ENCODE data around the gene EFNA2. TPM values are rescaled to one million over a fixed set of nuclear protein-coding genes. Genes with fewer than 3 reads are reported as not detected.
"Not testable (repeated sequence)": the region's sequence is repeated elsewhere in the genome, so short reads cannot be mapped to it uniquely, and the experiment has no call there.

EFNA2 gene
- total RNA-seq, 4 donors from 2014 or later = 30.5 to 112 (median 40.6) TPM

GRCh38 chr19:1300744-1301490, 15.2 kb downstream of the EFNA2 start:
- 84 to 86% methylated on average over 24 to 35 of the region's 35 CpGs for WGBS, 2 donors (ENCODE audit: low coverage in 1 of 2)
- Histone ChIP-seq H3K36me3 (no peaks in the 10 kb centered on the region), H3K27ac (no peak overlapping the region), H3K27me3 (no peaks in the 10 kb centered on the region), H3K4me1 (peaks cover 0 to 12% (median 9%) of the 10 kb centered on the region in 4 donors), H3K9me3 (no peaks in the 10 kb centered on the region), H3K4me3 (no peak overlapping the region)
- intact Hi-C loops (cut with DNase I; ENCODE audit: low total_unique reads) (no loop called here), in situ Hi-C loops (cut with MboI; ENCODE audit: low pct_ligation_motif_present in 1 of 4, low pct_unique_long_range_greater_than_20kb in 1 of 4, low sequenced_read_pairs in 3 of 4) (no loop called here)
- DNase-seq = no peak
- no peak for TF ChIP-seq POLR2A (IDR thresholded peaks at IDR 0.05)
- TF ChIP-seq, protein P1, sequence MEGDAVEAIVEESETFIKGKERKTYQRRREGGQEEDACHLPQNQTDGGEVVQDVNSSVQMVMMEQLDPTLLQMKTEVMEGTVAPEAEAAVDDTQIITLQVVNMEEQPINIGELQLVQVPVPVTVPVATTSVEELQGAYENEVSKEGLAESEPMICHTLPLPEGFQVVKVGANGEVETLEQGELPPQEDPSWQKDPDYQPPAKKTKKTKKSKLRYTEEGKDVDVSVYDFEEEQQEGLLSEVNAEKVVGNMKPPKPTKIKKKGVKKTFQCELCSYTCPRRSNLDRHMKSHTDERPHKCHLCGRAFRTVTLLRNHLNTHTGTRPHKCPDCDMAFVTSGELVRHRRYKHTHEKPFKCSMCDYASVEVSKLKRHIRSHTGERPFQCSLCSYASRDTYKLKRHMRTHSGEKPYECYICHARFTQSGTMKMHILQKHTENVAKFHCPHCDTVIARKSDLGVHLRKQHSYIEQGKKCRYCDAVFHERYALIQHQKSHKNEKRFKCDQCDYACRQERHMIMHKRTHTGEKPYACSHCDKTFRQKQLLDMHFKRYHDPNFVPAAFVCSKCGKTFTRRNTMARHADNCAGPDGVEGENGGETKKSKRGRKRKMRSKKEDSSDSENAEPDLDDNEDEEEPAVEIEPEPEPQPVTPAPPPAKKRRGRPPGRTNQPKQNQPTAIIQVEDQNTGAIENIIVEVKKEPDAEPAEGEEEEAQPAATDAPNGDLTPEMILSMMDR (IDR thresholded peaks at IDR 0.05) = no peak
- no peak for TF ChIP-seq POLR2AphosphoS5 (IDR thresholded peaks at IDR 0.05)
- no peak for TF ChIP-seq EP300 (IDR thresholded peaks at IDR 0.05; ENCODE audit: low read depth)

DNA sequence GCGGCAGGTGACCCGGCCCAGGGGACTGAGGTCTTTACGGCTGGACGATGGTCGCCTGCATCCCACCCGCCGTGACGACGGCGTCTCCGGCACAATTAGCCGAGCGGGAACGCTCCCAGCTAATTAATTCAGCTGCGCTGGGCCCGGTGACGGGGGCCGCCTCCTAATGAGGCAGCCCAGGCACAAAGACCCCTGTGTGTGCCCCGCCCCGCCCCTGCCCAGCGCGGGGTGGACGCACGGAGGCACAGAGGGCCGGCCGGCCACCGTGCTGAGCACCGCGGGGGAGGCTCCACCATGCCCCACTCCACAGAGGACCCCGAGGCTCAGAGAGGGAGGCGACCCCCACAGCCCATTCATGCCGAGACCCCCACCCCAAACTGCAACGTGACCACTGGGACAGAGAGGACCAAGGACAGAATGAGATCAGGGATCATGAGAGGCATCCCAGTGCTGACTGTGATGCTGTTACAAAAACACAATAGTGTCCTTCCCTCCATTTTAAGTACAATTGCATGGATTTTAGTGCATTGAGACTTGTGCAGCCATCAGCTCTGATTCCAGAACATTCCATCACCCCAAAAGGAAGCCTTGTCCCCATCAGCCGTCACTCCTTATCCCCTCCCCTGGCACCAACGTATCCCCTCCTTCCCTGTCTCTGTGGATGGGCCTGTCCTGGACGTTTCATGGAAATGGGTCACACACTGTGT, 17.0 kb downstream of the EFNA2 start:
- no peaks in the 10 kb centered on the region for H3K36me3 ChIP-seq
- 61 to 78% methylated on average over 3 to 25 of the region's 36 CpGs for WGBS, 2 donors (ENCODE audit: low coverage in 1 of 2)
- in situ Hi-C loops (cut with MboI; ENCODE audit: low pct_ligation_motif_present in 1 of 4, low pct_unique_long_range_greater_than_20kb in 1 of 4, low sequenced_read_pairs in 3 of 4) (no loop called here), intact Hi-C loops (cut with DNase I; ENCODE audit: low total_unique reads) (no loop called here)
- H3K27ac ChIP-seq = no peak overlapping the region
- H3K27me3 ChIP-seq = no peaks in the 10 kb centered on the region
- H3K4me3 ChIP-seq = no peak overlapping the region
- no peak for DNase-seq
- TF ChIP-seq POLR2A (IDR thresholded peaks at IDR 0.05) (no peak), POLR2AphosphoS5 (IDR thresholded peaks at IDR 0.05) (no peak)
- peaks cover 0 to 12% (median 9%) of the 10 kb centered on the region in 4 donors for H3K4me1 ChIP-seq
- H3K9me3 ChIP-seq = no peaks in the 10 kb centered on the region

DNA sequence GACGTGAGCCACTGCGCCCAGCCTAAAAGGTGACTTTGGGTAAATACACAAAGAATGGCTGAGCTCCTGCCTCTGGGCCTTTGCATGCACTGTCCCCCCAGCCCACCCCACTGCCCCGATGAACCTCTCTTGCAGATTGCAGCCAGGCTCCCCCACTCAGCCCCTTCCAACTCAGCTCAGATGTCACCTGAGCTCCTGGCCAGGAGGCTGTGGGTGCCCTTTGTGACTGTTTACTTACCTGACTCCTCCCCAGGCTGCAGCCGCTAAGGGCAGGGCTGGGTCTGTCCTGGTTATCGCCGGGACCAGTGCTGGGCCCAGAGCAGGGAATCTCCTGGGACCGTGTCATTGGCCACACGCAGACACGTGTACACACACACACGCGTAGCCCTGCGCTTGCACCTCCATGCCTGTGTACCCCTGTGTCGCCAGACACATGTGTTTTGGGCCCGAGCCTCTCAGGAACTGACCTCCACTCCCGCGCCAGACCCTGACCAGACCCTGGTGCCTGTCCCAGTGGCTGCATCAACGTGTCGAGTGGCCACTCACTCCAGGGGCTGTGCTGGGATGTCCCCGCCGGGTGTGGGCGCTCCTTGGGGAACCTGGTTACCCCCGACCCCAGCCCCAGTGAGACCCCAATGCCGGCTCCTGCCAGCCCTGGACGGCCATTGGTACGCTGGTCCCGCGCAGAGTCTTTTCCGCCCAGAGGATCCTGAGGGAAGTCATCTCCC, 18.7 kb downstream of the EFNA2 start:
- intact Hi-C loops (cut with DNase I; ENCODE audit: low total_unique reads) = no loop called here
- Histone ChIP-seq H3K4me1 (peaks cover 0 to 12% (median 9%) of the 10 kb centered on the region in 4 donors), H3K27me3 (peaks cover 5% of the 10 kb centered on the region), H3K27ac (peak overlapping the region in 3 of 4 donors; percentile 16 to 52 (median 32)), H3K9me3 (no peaks in the 10 kb centered on the region), H3K36me3 (no peaks in the 10 kb centered on the region), H3K4me3 (no peak overlapping the region)
- DNase-seq = peak; percentile 71
- WGBS, 2 donors (ENCODE audit: low coverage in 1 of 2) = 88% methylated on average over 19 of the region's 28 CpGs; no CpG with 5 or more reads in 1 of the 2 donors
- TF ChIP-seq POLR2A (IDR thresholded peaks at IDR 0.05) (no peak), POLR2AphosphoS5 (IDR thresholded peaks at IDR 0.05) (peak in 1 of 3 donors; percentile 12)
- in situ Hi-C loops (cut with MboI; ENCODE audit: low pct_ligation_motif_present in 1 of 4, low pct_unique_long_range_greater_than_20kb in 1 of 4, low sequenced_read_pairs in 3 of 4) = no loop called here

DNA sequence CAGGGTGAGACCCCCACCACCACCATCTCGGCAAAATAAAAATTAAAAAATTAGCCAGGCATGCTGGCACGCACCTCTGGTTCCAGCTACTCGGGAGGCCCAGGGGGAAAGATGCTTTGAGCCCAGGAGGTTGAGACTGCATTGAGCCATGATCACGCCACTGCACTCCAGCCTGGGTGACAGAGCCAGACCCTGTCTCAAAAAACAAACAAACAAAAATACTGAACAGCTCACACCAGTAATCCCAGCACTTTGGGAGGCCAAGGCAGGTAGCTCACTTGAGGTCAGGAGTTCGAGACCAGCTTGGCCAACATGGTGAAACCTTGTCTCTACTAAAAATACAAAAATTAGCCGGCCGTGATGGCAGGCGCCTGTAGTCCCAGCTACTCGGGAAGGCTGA, 19.7 kb downstream of the EFNA2 start:
- in situ Hi-C loops (cut with MboI; ENCODE audit: low pct_ligation_motif_present in 1 of 4, low pct_unique_long_range_greater_than_20kb in 1 of 4, low sequenced_read_pairs in 3 of 4); H3K36me3 ChIP-seq; DNase-seq; H3K9me3 ChIP-seq; intact Hi-C loops (cut with DNase I; ENCODE audit: low total_unique reads); H3K27ac ChIP-seq; H3K4me3 ChIP-seq: not testable (repeated sequence)
- WGBS, 2 donors (ENCODE audit: low coverage in 1 of 2) = 77 to 90% methylated on average over 3 to 9 of the region's 9 CpGs
- H3K27me3 ChIP-seq = peaks cover 12% of the 10 kb centered on the region
- peaks cover 0 to 12% (median 9%) of the 10 kb centered on the region in 4 donors for H3K4me1 ChIP-seq

- TF ChIP-seq POLR2A (IDR thresholded peaks at IDR 0.05) = no peak
- TF ChIP-seq EP300 (IDR thresholded peaks at IDR 0.05; ENCODE audit: low read depth) = no peak
- TF ChIP-seq, protein P1 (IDR thresholded peaks at IDR 0.05) = no peak
- no peak for TF ChIP-seq POLR2AphosphoS5 (IDR thresholded peaks at IDR 0.05)
- WGBS, 2 donors (ENCODE audit: low coverage in 1 of 2) = 89% methylated on average over 36 of the region's 38 CpGs; no CpG with 5 or more reads in 1 of the 2 donors
- H3K4me1 ChIP-seq = peaks cover 0 to 12% (median 9%) of the 10 kb centered on the region in 4 donors
- no peak for DNase-seq
- no peak overlapping the region for H3K27ac ChIP-seq
- intact Hi-C loops (cut with DNase I; ENCODE audit: low total_unique reads) (no loop called here), in situ Hi-C loops (cut with MboI; ENCODE audit: low pct_ligation_motif_present in 1 of 4, low pct_unique_long_range_greater_than_20kb in 1 of 4, low sequenced_read_pairs in 3 of 4) (no loop called here)
- H3K9me3 ChIP-seq = no peaks in the 10 kb centered on the region
- H3K36me3 ChIP-seq = no peaks in the 10 kb centered on the region
- peaks cover 19% of the 10 kb centered on the region for H3K27me3 ChIP-seq
- H3K4me3 ChIP-seq = no peak overlapping the region
Observed at GRCh38 chr19:1307320-1307719, 21.6 kb downstream of the EFNA2 start.
